H1 (cell line): ENCODE data around the gene FAM149B1. TPM values are rescaled to one million over a fixed set of nuclear protein-coding genes. Genes with fewer than 3 reads are reported as not detected.

ENCODE experiments used
- TAF1 ChIP-seq: IDR thresholded peaks from 2 replicates; pipeline ENCODE4 v1.6.1; 2011; ENCODE audit warnings: mild to moderate bottlenecking, low read depth, low read length
- polyA plus RNA-seq, 7 experiments: library from polyadenylated mRNA; depleted of rRNA in 3 of 7; stranded (reverse) in 5 of 7; unstranded in 2 of 7; fragments of >200 nt in 5 of 7; fragments of 200-250 nt in 2 of 7; gene quantifications; 1 replicate in 5 of 7; 2 replicates in 1 of 7; 4 replicates in 1 of 7; pipeline versions ENCODE4 v1.2.1 to v1.2.3, GENCODE V29; 2011 to 2013; ENCODE audit warnings: missing spikeins in 2 of 7, mixed read lengths in 2 of 7
- total RNA-seq: library from RNA; stranded (reverse); fragmentation: NEBNext Ultra II Directional; extraction: Animal tissue kit (Norgen Biotek cat#: 25700); gene quantifications from 2 replicates; pipeline ENCODE4 v1.2.1, GENCODE V29; 2021

The FAM149B1 gene
- total and polyA plus RNA-seq, 2 of the 8 experiments (the other 6 are each of a cell fraction or from before 2014, with no cell fraction given): 16.8 to 21.9 TPM

- TF ChIP-seq TAF1: no peak
These were observed 947 bp upstream of the FAM149B1 start (continued) for GRCh38 chr10:73166972-73167371.
